Natural killer cell (primary cell): Measurements from ENCODE around the gene MYZAP. TPM values are rescaled to one million over a fixed set of nuclear protein-coding genes. Genes with fewer than 3 reads are reported as not detected.

Experiments
- ATAC-seq, 3 donors: fragments of 150-1000 bp in 2 of 3; fragments of 200-7000 bp in 1 of 3; cut with Tn5 transposase; 1 replicate in 1 of 3; 2 replicates in 2 of 3; pipeline ENCODE4 v1.10.0; 2021; ENCODE audit warnings: mild to moderate bottlenecking in 2 of 3, moderate library complexity in 2 of 3
- DNase-seq, 2 donors: peaks; one replicate each; pipeline versions ENCODE4 v3.0.0 to v3.0.0-alpha.2; 2013 to 2021; ENCODE audit warnings: mixed read lengths in 1 of 2
- H3K27ac ChIP-seq: one replicate; pipeline ENCODE4 v1.5.1; 2013; ENCODE audit warnings: mild to moderate bottlenecking, low read length
- H3K27me3 ChIP-seq: one replicate; pipeline ENCODE4 v1.6.1; 2013; ENCODE audit warnings: low read length; ENCODE audit not compliant: control insufficient read depth, insufficient read depth
- H3K36me3 ChIP-seq: one replicate; pipeline ENCODE4 v1.6.1; 2013; ENCODE audit warnings: low read length; ENCODE audit not compliant: control insufficient read depth, insufficient read depth
- H3K4me1 ChIP-seq: one replicate; pipeline ENCODE4 v1.6.1; 2013; ENCODE audit warnings: low read length; ENCODE audit not compliant: control insufficient read depth, insufficient read depth
- H3K4me3 ChIP-seq: one replicate; pipeline ENCODE4 v1.5.1; 2013; ENCODE audit warnings: low read length
- H3K9me3 ChIP-seq: one replicate; pipeline ENCODE4 v1.6.1; 2013; ENCODE audit warnings: low read length; ENCODE audit not compliant: control insufficient read depth, insufficient read depth
- H3K27ac Mint-ChIP-seq, 2 donors: one replicate each; pipeline ENCODE4 v1.8.0; 2022; ENCODE audit warnings: mild to moderate bottlenecking in 2 of 2, mixed read lengths in 2 of 2, moderate library complexity in 1 of 2
- H3K27me3 Mint-ChIP-seq, 2 donors: one replicate each; pipeline ENCODE4 v1.8.0; 2022; ENCODE audit warnings: low read depth in 2 of 2, mixed read lengths in 2 of 2
- H3K36me3 Mint-ChIP-seq: one replicate; pipeline ENCODE4 v1.8.0; 2022; ENCODE audit warnings: mixed read lengths
- H3K4me1 Mint-ChIP-seq, 2 donors: one replicate each; pipeline ENCODE4 v1.8.0; 2022; ENCODE audit warnings: mixed read lengths in 2 of 2
- H3K4me3 Mint-ChIP-seq: one replicate; pipeline ENCODE4 v1.8.0; 2022; ENCODE audit warnings: mild to moderate bottlenecking, moderate library complexity, mixed read lengths
- H3K9me3 Mint-ChIP-seq, 2 donors: one replicate each; pipeline ENCODE4 v1.8.0; 2022; ENCODE audit warnings: mixed read lengths in 2 of 2
- CTCF ChIP-seq: fragments of 200-600 bp; IDR thresholded peaks from one replicate; pipeline ENCODE4 v1.8.0; 2022; ENCODE audit warnings: antibody characterized with exemption
- WGBS: methylation state at CpG from one replicate; pipeline ENCODE4 v1.1.7; 2013; ENCODE audit warnings: missing lambda C conversion rate; ENCODE audit not compliant: insufficient coverage; 5-methylcytosine and 5-hydroxymethylcytosine counted together
- intact Hi-C: fragments of 100-400 bp; cut with micrococcal nuclease; formaldehyde crosslinking; loops from one replicate; pipeline ENCODE4 v1.14.2; 2022
- total RNA-seq, 4 donors: library from RNA; stranded (reverse); fragments of 120-200 nt in 1 of 4; gene quantifications; one replicate each; pipeline versions ENCODE4 v1.2.3 to v1.2.4, GENCODE V29; 2013 to 2022

Gene MYZAP
- total RNA-seq, 3 donors from 2014 or later (not counting 1 experiment from before 2014, with no cell fraction given): not detected

GRCh38 chr15:57684491-57685151 is 92.9 kb downstream of the MYZAP start:
- H3K4me1 Mint-ChIP-seq: peaks cover 0 to 6% of the 10 kb centered on the region in 2 donors
- H3K4me3 ChIP-seq: no peak overlapping the region
- 91% methylated on average over 8 of the region's 8 CpGs for WGBS
- no peak for TF ChIP-seq CTCF
- H3K9me3 ChIP-seq: no peaks in the 10 kb centered on the region
- no peaks in the 10 kb centered on the region for H3K36me3 Mint-ChIP-seq
- no peaks in the 10 kb centered on the region for H3K9me3 Mint-ChIP-seq
- intact Hi-C loops: no loop called here
- no peak overlapping the region for H3K4me3 Mint-ChIP-seq
- DNase-seq (no peak), ATAC-seq (no peak)
- H3K36me3 ChIP-seq: no peaks in the 10 kb centered on the region
- no peak overlapping the region for H3K27ac ChIP-seq
- H3K4me1 ChIP-seq: no peaks in the 10 kb centered on the region
- no peaks in the 10 kb centered on the region for H3K27me3 ChIP-seq
- H3K27ac Mint-ChIP-seq: no peak overlapping the region
- H3K27me3 Mint-ChIP-seq: peaks cover 0 to 3% of the 10 kb centered on the region in 2 donors

- TF ChIP-seq CTCF: no peak
- Mint-ChIP-seq H3K4me3 (no peak overlapping the region), H3K27ac (no peak overlapping the region), H3K9me3 (no peaks in the 10 kb centered on the region), H3K36me3 (no peaks in the 10 kb centered on the region), H3K27me3 (no peaks in the 10 kb centered on the region), H3K4me1 (no peaks in the 10 kb centered on the region)
- Histone ChIP-seq H3K27ac (no peak overlapping the region), H3K4me1 (no peaks in the 10 kb centered on the region), H3K9me3 (no peaks in the 10 kb centered on the region), H3K4me3 (no peak overlapping the region), H3K36me3 (no peaks in the 10 kb centered on the region), H3K27me3 (no peaks in the 10 kb centered on the region)
- no peak for ATAC-seq
- DNase-seq: no peak
- intact Hi-C loops: no loop called here
- 89% methylated on average over 6 of the region's 7 CpGs for WGBS
Observed at GRCh38 chr15:57685306-57686095, 93.8 kb downstream of the MYZAP start.

GRCh38 chr15:57686657-57687056 is 95.0 kb downstream of the MYZAP start:
- H3K4me3 ChIP-seq: no peak overlapping the region
- ATAC-seq (no peak), DNase-seq (no peak)
- H3K9me3 ChIP-seq: no peaks in the 10 kb centered on the region
- no peak overlapping the region for H3K4me3 Mint-ChIP-seq
- TF ChIP-seq CTCF: no peak
- no peaks in the 10 kb centered on the region for H3K36me3 Mint-ChIP-seq
- no peaks in the 10 kb centered on the region for H3K4me1 ChIP-seq
- WGBS: 97% methylated on average over 4 of the region's 4 CpGs
- H3K9me3 Mint-ChIP-seq: no peaks in the 10 kb centered on the region
- no peaks in the 10 kb centered on the region for H3K27me3 Mint-ChIP-seq
- H3K4me1 Mint-ChIP-seq: no peaks in the 10 kb centered on the region
- H3K27ac Mint-ChIP-seq: no peak overlapping the region
- intact Hi-C loops: no loop called here
- H3K36me3 ChIP-seq: no peaks in the 10 kb centered on the region
- no peak overlapping the region for H3K27ac ChIP-seq
- no peaks in the 10 kb centered on the region for H3K27me3 ChIP-seq
